Right lobe of liver (tissue), 6 donors: ENCODE results near the gene PVR. TPM values are rescaled to one million over a fixed set of nuclear protein-coding genes. Genes with fewer than 3 reads are reported as not detected.
A peak's percentile ranks its signal among the peaks of the same experiment; 100 is the strongest.

Experiments used
- ATAC-seq, 4 donors: fragments of 200-7000 bp; cut with Tn5 transposase; one replicate each; pipeline ENCODE4 v1.9.1; 2020; ENCODE audit warnings: mild to moderate bottlenecking in 4 of 4, moderate library complexity in 4 of 4
- DNase-seq, 3 donors: peaks; one replicate each; pipeline ENCODE4 v3.0.0-alpha.2; 2020
- H3K27ac ChIP-seq, 3 donors: fragments of 200-600 bp; one replicate each; pipeline ENCODE4 v1.8.0; 2022
- H3K27me3 ChIP-seq, 2 donors: fragments of 200-600 bp; one replicate each; pipeline ENCODE4 v1.8.0; 2022
- H3K36me3 ChIP-seq, 4 donors: fragments of 200-600 bp; sonication (generic) in 1 of 4; one replicate each; pipeline versions ENCODE4 v1.5.1 to v1.8.0; 2017 to 2022; ENCODE audit warnings: control low read depth in 1 of 4
- H3K4me1 ChIP-seq, 4 donors: fragments of 200-600 bp; sonication (generic) in 1 of 4; one replicate each; pipeline versions ENCODE4 v1.5.1 to v1.8.0; 2017 to 2022; ENCODE audit warnings: control low read depth in 1 of 4
- H3K4me3 ChIP-seq, 3 donors: fragments of 200-600 bp; one replicate each; pipeline ENCODE4 v1.8.0; 2022
- H3K9me3 ChIP-seq, 4 donors: fragments of 200-600 bp; sonication (generic) in 1 of 4; one replicate each; pipeline versions ENCODE4 v1.5.1 to v1.8.0; 2017 to 2022; ENCODE audit warnings: control low read depth in 1 of 4
- POLR2A ChIP-seq: fragments of 450-650 bp; IDR thresholded peaks from one replicate; pipeline ENCODE4 v1.6.1; 2017; ENCODE audit warnings: antibody characterized with exemption, mild to moderate bottlenecking
- WGBS: methylation state at CpG from one replicate; pipeline ENCODE4 v1.1.6; 2018; ENCODE audit warnings: low coverage, low lambda C conversion rate; ENCODE audit not compliant: insufficient coverage; ENCODE audit errors: missing lambda C conversion rate; 5-methylcytosine and 5-hydroxymethylcytosine counted together
- intact Hi-C, 2 donors: fragments of 100-400 bp; cut with DNase I; formaldehyde crosslinking; loops; one replicate each; pipeline versions ENCODE4 v1.11.2 to v1.14.1; 2022
- total RNA-seq, 6 experiments: library from RNA; depleted of rRNA in 2 of 6; stranded (reverse); fragments of >200 nt in 2 of 6; fragmentation: NEBNext Ultra II Directional in 3 of 6; extraction: Animal tissue kit (Norgen Biotek cat#: 25700) in 3 of 6; gene quantifications; one replicate each; pipeline versions ENCODE4 v1.1.0 to v1.2.4, GENCODE V29; 2016 to 2023
- TF ChIP-seq, protein P1 (sequence below), 4 donors: fragments of 200-600 bp in 3 of 4; fragments of 450-650 bp in 1 of 4; IDR thresholded peaks; one replicate each; pipeline versions ENCODE4 v1.5.1 to v1.8.0; 2016 to 2022; ENCODE audit warnings: antibody characterized with exemption in 4 of 4, mild to moderate bottlenecking in 2 of 4
- donor health status: DM: no; HTN: yes; CAD: no.
- donor health status: DM: no; HTN: no; CAD: no.
- donor health status: DM: no; HTN: no; CAD: no.
- donor health status: DM: no; HTN: yes; CAD: no.
- donor health status: DM: no; HTN: yes; CAD: no.

The PVR gene
- total RNA-seq, 6 experiments from 2014 or later, result 26.6 to 66.6 (median 55.5) TPM

- Histone ChIP-seq H3K27ac (no peak overlapping the region), H3K27me3 (no peaks in the 10 kb centered on the region), H3K4me3 (no peak overlapping the region), H3K4me1 (no peaks in the 10 kb centered on the region), H3K36me3 (no peaks in the 10 kb centered on the region), H3K9me3 (no peaks in the 10 kb centered on the region)
- ATAC-seq (no peak), DNase-seq (no peak)
- intact Hi-C loops, result no loop called here
- 100% methylated on average over 3 of the region's 4 CpGs for WGBS
- TF ChIP-seq, protein P1, sequence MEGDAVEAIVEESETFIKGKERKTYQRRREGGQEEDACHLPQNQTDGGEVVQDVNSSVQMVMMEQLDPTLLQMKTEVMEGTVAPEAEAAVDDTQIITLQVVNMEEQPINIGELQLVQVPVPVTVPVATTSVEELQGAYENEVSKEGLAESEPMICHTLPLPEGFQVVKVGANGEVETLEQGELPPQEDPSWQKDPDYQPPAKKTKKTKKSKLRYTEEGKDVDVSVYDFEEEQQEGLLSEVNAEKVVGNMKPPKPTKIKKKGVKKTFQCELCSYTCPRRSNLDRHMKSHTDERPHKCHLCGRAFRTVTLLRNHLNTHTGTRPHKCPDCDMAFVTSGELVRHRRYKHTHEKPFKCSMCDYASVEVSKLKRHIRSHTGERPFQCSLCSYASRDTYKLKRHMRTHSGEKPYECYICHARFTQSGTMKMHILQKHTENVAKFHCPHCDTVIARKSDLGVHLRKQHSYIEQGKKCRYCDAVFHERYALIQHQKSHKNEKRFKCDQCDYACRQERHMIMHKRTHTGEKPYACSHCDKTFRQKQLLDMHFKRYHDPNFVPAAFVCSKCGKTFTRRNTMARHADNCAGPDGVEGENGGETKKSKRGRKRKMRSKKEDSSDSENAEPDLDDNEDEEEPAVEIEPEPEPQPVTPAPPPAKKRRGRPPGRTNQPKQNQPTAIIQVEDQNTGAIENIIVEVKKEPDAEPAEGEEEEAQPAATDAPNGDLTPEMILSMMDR (IDR thresholded peaks at IDR 0.05), result no peak
- no peak for TF ChIP-seq POLR2A
Observed at GRCh38 chr19:44673510-44673909, 29.8 kb downstream of the PVR start.

GRCh38 chr19:44675521-44675920 lies 31.8 kb downstream of the PVR start:
- intact Hi-C loops, result no loop called here
- TF ChIP-seq POLR2A, result no peak
- 88% methylated on average over 5 of the region's 6 CpGs for WGBS
- H3K27ac ChIP-seq, result no peak overlapping the region
- DNase-seq, result no peak
- no peaks in the 10 kb centered on the region for H3K36me3 ChIP-seq
- H3K4me3 ChIP-seq, result no peak overlapping the region
- ATAC-seq, result no peak
- H3K9me3 ChIP-seq, result no peaks in the 10 kb centered on the region
- H3K4me1 ChIP-seq, result no peaks in the 10 kb centered on the region
- no peaks in the 10 kb centered on the region for H3K27me3 ChIP-seq

- H3K9me3 ChIP-seq, result no peaks in the 10 kb centered on the region
- WGBS, result 66% methylated on average over 4 of the region's 8 CpGs
- no peaks in the 10 kb centered on the region for H3K4me1 ChIP-seq
- no peaks in the 10 kb centered on the region for H3K36me3 ChIP-seq
- ATAC-seq (peak in 1 of 4 donors; percentile 25), DNase-seq (no peak)
- intact Hi-C loops, result no loop called here
- no peaks in the 10 kb centered on the region for H3K27me3 ChIP-seq
- no peak overlapping the region for H3K27ac ChIP-seq
- TF ChIP-seq, protein P1 (IDR thresholded peaks at IDR 0.05), result no peak
- no peak overlapping the region for H3K4me3 ChIP-seq
Observed at GRCh38 chr19:44677019-44677811, 33.5 kb downstream of the PVR start.

- Histone ChIP-seq H3K9me3 (no peaks in the 10 kb centered on the region), H3K4me3 (no peak overlapping the region), H3K27me3 (no peaks in the 10 kb centered on the region), H3K36me3 (no peaks in the 10 kb centered on the region), H3K4me1 (no peaks in the 10 kb centered on the region), H3K27ac (no peak overlapping the region)
- intact Hi-C loops, result loop anchor here in 1 of 2 donors (10.0 kb wide), 1 partner anchor 74 kb away; no protein-coding TSS in a partner anchor
- TF ChIP-seq POLR2A, result no peak
- TF ChIP-seq, protein P1 (IDR thresholded peaks at IDR 0.05), result no peak
- DNase-seq (no peak), ATAC-seq (no peak)
Observed at GRCh38 chr19:44680536-44680935, 36.8 kb downstream of the PVR start.

GRCh38 chr19:44681992-44682790 lies 38.5 kb downstream of the PVR start:
- intact Hi-C loops, result loop anchor here in 1 of 2 donors (10.0 kb wide), 1 partner anchor 73 kb away; no protein-coding TSS in a partner anchor
- TF ChIP-seq, protein P1 (IDR thresholded peaks at IDR 0.05), result no peak
- no peak for TF ChIP-seq POLR2A
- DNase-seq, result no peak

More at GRCh38 chr19:44681992-44682790, 38.5 kb downstream of the PVR start:
- Histone ChIP-seq H3K36me3 (no peaks in the 10 kb centered on the region), H3K9me3 (no peaks in the 10 kb centered on the region), H3K4me3 (no peak overlapping the region), H3K27me3 (no peaks in the 10 kb centered on the region), H3K4me1 (no peaks in the 10 kb centered on the region), H3K27ac (no peak overlapping the region)
- 79% methylated on average over 4 of the region's 15 CpGs for WGBS
- no peak for ATAC-seq
